Activated B cell treated with CpG ODN at 0.5 μM for 24 hours (primary cell): Measurements from ENCODE around the gene MSH6. TPM values are rescaled to one million over a fixed set of nuclear protein-coding genes. Genes with fewer than 3 reads are reported as not detected.

ENCODE experiments used
- ATAC-seq: fragments of 200-7000 bp; cut with Tn5 transposase; one replicate; pipeline ENCODE4 v1.10.0; 2021; ENCODE audit warnings: low read depth, mild to moderate bottlenecking, moderate library complexity
- CTCF ChIA-PET: fragments of 350-600 bp; sonication (Branson Sonifier 250); formaldehyde crosslinking; loops from one replicate; lab custom pipeline; 2021; ENCODE audit warnings: antibody characterized with exemption; lab: Charles Lee
- POLR2A ChIA-PET: fragments of 350-600 bp; sonication (Branson Sonifier 250); formaldehyde crosslinking; loops from one replicate; lab custom pipeline; 2021; ENCODE audit warnings: antibody characterized with exemption; lab: Charles Lee
- DNase-seq: peaks from one replicate; pipeline ENCODE4 v3.0.0; 2022
- H3K27ac Mint-ChIP-seq: one replicate; pipeline ENCODE4 v1.8.0; 2020; ENCODE audit warnings: mixed read lengths
- H3K27me3 Mint-ChIP-seq: one replicate; pipeline ENCODE4 v1.8.0; 2021; ENCODE audit warnings: mixed read lengths
- H3K36me3 Mint-ChIP-seq: one replicate; pipeline ENCODE4 v1.8.0; 2021; ENCODE audit warnings: low read depth, mixed read lengths
- H3K4me1 Mint-ChIP-seq: one replicate; pipeline ENCODE4 v1.8.0; 2021; ENCODE audit warnings: mixed read lengths
- H3K4me3 Mint-ChIP-seq: one replicate; pipeline ENCODE4 v1.8.0; 2020; ENCODE audit warnings: mild to moderate bottlenecking, mixed read lengths
- H3K9me3 Mint-ChIP-seq: one replicate; pipeline ENCODE4 v1.8.0; 2020; ENCODE audit warnings: mixed read lengths
- CTCF ChIP-seq: fragments of 200-600 bp; IDR thresholded peaks from one replicate; pipeline ENCODE4 v1.8.0; 2022; ENCODE audit warnings: antibody characterized with exemption, mild to moderate bottlenecking
- intact Hi-C: fragments of 100-400 bp; cut with micrococcal nuclease; formaldehyde crosslinking; loops from one replicate; pipeline ENCODE4 v1.15.1; 2024
- total RNA-seq: library from RNA; stranded (reverse); gene quantifications from 2 replicates; pipeline ENCODE4 v1.2.3, GENCODE V29; 2022

MSH6 gene
- total RNA-seq, 1 donor from 2014 or later = 40.6 TPM

- DNase-seq (no peak), ATAC-seq (no peak)
- ChIA-PET POLR2A (interaction anchor here (0.5 to 0.7 kb wide), 4 partner anchors 12 to 823 kb away, joined by 3 to 5 read pairs (median 4); no protein-coding TSS in a partner anchor), CTCF (no interaction called here)
- no peaks in the 10 kb centered on the region for H3K27me3 Mint-ChIP-seq
- no peak for TF ChIP-seq CTCF
- H3K9me3 Mint-ChIP-seq = no peaks in the 10 kb centered on the region
- H3K4me3 Mint-ChIP-seq = no peak overlapping the region
- H3K36me3 Mint-ChIP-seq = peaks cover 12% of the 10 kb centered on the region
- no peak overlapping the region for H3K27ac Mint-ChIP-seq
- H3K4me1 Mint-ChIP-seq = peaks cover 22% of the 10 kb centered on the region
- intact Hi-C loops = no loop called here
Observed at GRCh38 chr2:47785986-47786385, 3.0 kb downstream of the MSH6 start.

GRCh38 chr2:47796090-47796697 is 13.2 kb downstream of the MSH6 start:
- ChIA-PET POLR2A (interaction anchor here (0.9 to 1.0 kb wide), 2 partner anchors 12 to 19 kb away, joined by 4 to 9 read pairs; no protein-coding TSS in a partner anchor), CTCF (interaction anchor here (1.0 kb wide), 1 partner anchor 462 kb away, joined by 3 read pairs; no protein-coding TSS in a partner anchor)
- Mint-ChIP-seq H3K36me3 (peaks cover 71% of the 10 kb centered on the region), H3K27me3 (no peaks in the 10 kb centered on the region), H3K9me3 (no peaks in the 10 kb centered on the region), H3K4me1 (no peaks in the 10 kb centered on the region), H3K4me3 (no peak overlapping the region), H3K27ac (no peak overlapping the region)
- TF ChIP-seq CTCF = no peak
- intact Hi-C loops = no loop called here
- DNase-seq (no peak), ATAC-seq (no peak)

GRCh38 chr2:47798631-47799030 is 15.7 kb downstream of the MSH6 start:
- Mint-ChIP-seq H3K4me3 (no peak overlapping the region), H3K36me3 (peaks cover 83% of the 10 kb centered on the region), H3K4me1 (no peaks in the 10 kb centered on the region)

GRCh38 chr2:47799031-47799609 is 16.2 kb downstream of the MSH6 start:
- H3K27me3 Mint-ChIP-seq = no peaks in the 10 kb centered on the region
- ChIA-PET POLR2A (interaction anchor here (0.7 kb wide), 1 partner anchor 16 kb away, joined by 3 read pairs; the partner anchor contains the start of gene MSH6), CTCF (no interaction called here)
- intact Hi-C loops = loop anchor here (2.0 kb wide), 1 partner anchor 16 kb away; the partner anchor contains the start of gene MSH6
- ATAC-seq = no peak
- H3K36me3 Mint-ChIP-seq = peaks cover 87% of the 10 kb centered on the region
- H3K4me3 Mint-ChIP-seq = no peak overlapping the region
- no peak for DNase-seq
- no peak for TF ChIP-seq CTCF
- peaks cover 7% of the 10 kb centered on the region for H3K9me3 Mint-ChIP-seq
- H3K4me1 Mint-ChIP-seq = no peaks in the 10 kb centered on the region
- H3K27ac Mint-ChIP-seq = no peak overlapping the region

More at GRCh38 chr2:47798631-47799030, 15.7 kb downstream of the MSH6 start:
- POLR2A ChIA-PET = interaction anchor here (0.7 to 1.0 kb wide), 2 partner anchors 12 to 16 kb away, joined by 3 read pairs; partner anchors contain the start of gene MSH6
- H3K27ac Mint-ChIP-seq = peak overlapping the region; percentile 13
- CTCF ChIA-PET = no interaction called here
- no peak for TF ChIP-seq CTCF
- intact Hi-C loops = loop anchor here (2.0 kb wide), 1 partner anchor 16 kb away; the partner anchor contains the start of gene MSH6
- no peaks in the 10 kb centered on the region for H3K27me3 Mint-ChIP-seq
- ATAC-seq (no peak), DNase-seq (no peak)
- H3K9me3 Mint-ChIP-seq = peaks cover 7% of the 10 kb centered on the region

GRCh38 chr2:47801118-47801517 is 18.2 kb downstream of the MSH6 start:
- no peak for DNase-seq
- Mint-ChIP-seq H3K4me3 (no peak overlapping the region), H3K27me3 (no peaks in the 10 kb centered on the region), H3K9me3 (peaks cover 7% of the 10 kb centered on the region), H3K36me3 (peaks cover 93% of the 10 kb centered on the region), H3K4me1 (no peaks in the 10 kb centered on the region), H3K27ac (no peak overlapping the region)
- no peak for ATAC-seq
- TF ChIP-seq CTCF = no peak
- POLR2A ChIA-PET = no interaction called here
- CTCF ChIA-PET = no interaction called here
- intact Hi-C loops = no loop called here
